ENCODE data around the gene TMC1.

- TF ChIP-seq CTCF (IDR thresholded peaks at IDR 0.05) (no peak), POLR2AphosphoS5 (IDR thresholded peaks at IDR 0.05; ENCODE audit: low read depth, low read length) (no peak), REST (IDR thresholded peaks at IDR 0.05; ENCODE audit: insufficient read depth in 1 of 2, low read depth in 2 of 2, low read length in 1 of 2) (no peak), SIN3A (IDR thresholded peaks at IDR 0.05; ENCODE audit: borderline replicate concordance, insufficient read depth, low read depth, low read length) (no peak)
Observed at GRCh38 chr9:72872718-72873117, 351.3 kb downstream of the TMC1 start.

Data from Panc1 (cell line).